H1 (cell line): ENCODE data around the gene GBX1. TPM values are rescaled to one million over a fixed set of nuclear protein-coding genes. Genes with fewer than 3 reads are reported as not detected.

Experiments
- CTCF ChIA-PET: fragments of 300-600 bp; sonication (Branson Sonifier 250); formaldehyde crosslinking; loops from one replicate; lab custom pipeline; 2021; ENCODE audit not compliant: partially characterized antibody; lab: Charles Lee
- POLR2A ChIA-PET: fragments of 300-600 bp; sonication (Branson Sonifier 250); formaldehyde crosslinking; loops from one replicate; lab custom pipeline; 2021; ENCODE audit warnings: inconsistent platforms; ENCODE audit not compliant: partially characterized antibody; lab: Charles Lee
- DNase-seq, 2 experiments: peaks; one replicate each; pipeline versions ENCODE4 v3.0.0 to v3.0.0-alpha.2; 2010 to 2022; ENCODE audit warnings: low spot score in 2 of 2, low read depth in 1 of 2, mixed read lengths in 1 of 2
- FAIRE-seq: peaks from 2 replicates; lab custom pipeline; 2011; peaks lifted over from hg19 to GRCh38; lab: Jason Lieb, UNC
- H2AFZ ChIP-seq: 2 replicates; pipeline ENCODE4 v1.8.1; 2012; ENCODE audit warnings: low read length, inconsistent platforms
- H2AK5ac ChIP-seq: 2 replicates; pipeline ENCODE4 v1.6.1; 2013; ENCODE audit warnings: low read depth, low read length
- H2BK120ac ChIP-seq: replicated peaks from 2 replicates; pipeline ENCODE3; 2013; ENCODE audit warnings: low read depth, low read length, inconsistent platforms
- H2BK12ac ChIP-seq: 2 replicates; pipeline ENCODE4 v1.6.1; 2013; ENCODE audit warnings: low read depth, low read length
- H2BK15ac ChIP-seq: 2 replicates; pipeline ENCODE4 v1.6.1; 2013; ENCODE audit warnings: low read length
- H2BK20ac ChIP-seq: 2 replicates; pipeline ENCODE4 v1.6.1; 2013; ENCODE audit warnings: low read length
- H2BK5ac ChIP-seq: 2 replicates; pipeline ENCODE4 v1.6.1; 2013; ENCODE audit warnings: low read depth, low read length
- H3K14ac ChIP-seq: 2 replicates; pipeline ENCODE4 v1.6.1; 2013; ENCODE audit warnings: inconsistent platforms; ENCODE audit not compliant: insufficient read length
- H3K18ac ChIP-seq: 2 replicates; pipeline ENCODE4 v1.6.1; 2013; ENCODE audit warnings: low read length; ENCODE audit errors: extremely low read depth
- H3K23ac ChIP-seq: 2 replicates; pipeline ENCODE4 v1.6.1; 2013; ENCODE audit warnings: inconsistent platforms; ENCODE audit not compliant: insufficient read length
- H3K23me2 ChIP-seq: 2 replicates; pipeline ENCODE4 v1.6.1; 2013; ENCODE audit warnings: low read depth, low read length
- H3K27ac ChIP-seq: 2 replicates; pipeline ENCODE4 v1.6.1; 2011; ENCODE audit warnings: low read depth, low read length, inconsistent platforms
- H3K27me3 ChIP-seq, 4 experiments: replicated peaks in 1 of 4; 1 replicate in 1 of 4; 2 replicates in 3 of 4; pipeline versions ENCODE4 v1.6.1 to v1.8.1; 2011 to 2013; ENCODE audit warnings: low read length in 3 of 4, mild to moderate bottlenecking in 3 of 4, inconsistent platforms in 2 of 4, mixed read lengths in 2 of 4, moderate library complexity in 1 of 4; ENCODE audit not compliant: control insufficient read depth in 3 of 4, insufficient read depth in 3 of 4; ENCODE audit errors: extremely low read depth in 1 of 4
- H3K36me3 ChIP-seq, 4 experiments: 2 replicates each; pipeline versions ENCODE4 v1.6.1 to v1.8.1; 2011 to 2013; ENCODE audit warnings: mild to moderate bottlenecking in 4 of 4, low read length in 3 of 4, moderate library complexity in 2 of 4, control low read depth in 1 of 4, inconsistent platforms in 1 of 4; ENCODE audit not compliant: insufficient read depth in 4 of 4, control insufficient read depth in 2 of 4
- H3K4ac ChIP-seq: replicated peaks from 2 replicates; pipeline ENCODE3; 2013; ENCODE audit warnings: low read length, low read depth, mixed read lengths, inconsistent platforms; ENCODE audit not compliant: insufficient read length
- H3K4me1 ChIP-seq, 4 experiments: replicated peaks in 1 of 4; 1 replicate in 1 of 4; 2 replicates in 3 of 4; pipeline versions ENCODE4 v1.6.1 to v1.8.1; 2011 to 2013; ENCODE audit warnings: low read length in 3 of 4, inconsistent platforms in 2 of 4, mixed read lengths in 1 of 4; ENCODE audit not compliant: insufficient read depth in 4 of 4, control insufficient read depth in 3 of 4
- H3K4me2 ChIP-seq, 2 experiments: 2 replicates each; pipeline versions ENCODE4 v1.6.1 to v1.8.1; 2011 to 2013; ENCODE audit warnings: low read depth in 2 of 2, low read length in 2 of 2, control low read depth in 1 of 2, inconsistent platforms in 1 of 2, mild to moderate bottlenecking in 1 of 2; ENCODE audit not compliant: insufficient read depth in 1 of 2
- H3K4me3 ChIP-seq, 4 experiments: fragments of 200-600, 300-600 bp in 1 of 4; sonication (generic), shearing (Covaris generic), sonication (Bioruptor Twin) in 1 of 4; 2 replicates each; pipeline versions ENCODE4 v1.5.1 to v1.8.1; 2011 to 2016; ENCODE audit warnings: low read length in 4 of 4, low read depth in 3 of 4, control low read depth in 2 of 4, inconsistent platforms in 2 of 4, mild to moderate bottlenecking in 2 of 4, mixed read lengths in 1 of 4, moderate library complexity in 1 of 4; ENCODE audit not compliant: insufficient read depth in 2 of 4; ENCODE audit errors: extremely low read depth in 1 of 4
- H3K56ac ChIP-seq: replicated peaks from 2 replicates; pipeline ENCODE3; 2013; ENCODE audit warnings: low read depth, mild to moderate bottlenecking, mixed read lengths, low read length, inconsistent platforms; ENCODE audit not compliant: insufficient read length
- H3K79me1 ChIP-seq: 2 replicates; pipeline ENCODE4 v1.6.1; 2013; ENCODE audit warnings: low read depth, low read length, control low read depth
- H3K79me2 ChIP-seq, 2 experiments: 2 replicates each; pipeline versions ENCODE4 v1.6.1 to v1.8.1; 2012 to 2013; ENCODE audit warnings: low read length in 2 of 2, mild to moderate bottlenecking in 2 of 2, inconsistent platforms in 1 of 2; ENCODE audit not compliant: insufficient read depth in 2 of 2, control insufficient read depth in 1 of 2
- H3K9ac ChIP-seq, 4 experiments: replicated peaks in 1 of 4; 1 replicate in 1 of 4; 2 replicates in 3 of 4; pipeline versions ENCODE4 v1.6.1 to v1.8.1; 2011 to 2013; ENCODE audit warnings: low read depth in 3 of 4, low read length in 3 of 4, control low read depth in 2 of 4, mild to moderate bottlenecking in 2 of 4, moderate library complexity in 2 of 4, inconsistent platforms in 1 of 4; ENCODE audit errors: extremely low read depth in 1 of 4
- H3K9me3 ChIP-seq, 2 experiments: 2 replicates each; pipeline versions ENCODE4 v1.6.1 to v1.8.1; 2012 to 2013; ENCODE audit warnings: mild to moderate bottlenecking in 2 of 2, moderate library complexity in 2 of 2, control low read depth in 1 of 2, inconsistent platforms in 1 of 2, low read depth in 1 of 2, low read length in 1 of 2, mixed read lengths in 1 of 2; ENCODE audit not compliant: insufficient read depth in 2 of 2
- H4K20me1 ChIP-seq, 2 experiments: replicated peaks in 1 of 2; 2 replicates each; pipeline versions ENCODE3 to v1.8.1; 2011 to 2013; ENCODE audit warnings: inconsistent platforms in 2 of 2, low read length in 2 of 2, mild to moderate bottlenecking in 1 of 2; ENCODE audit not compliant: insufficient read depth in 2 of 2, control insufficient read depth in 1 of 2
- H4K5ac ChIP-seq: 2 replicates; pipeline ENCODE4 v1.6.1; 2013; ENCODE audit warnings: low read length, low read depth, mixed read lengths, inconsistent platforms; ENCODE audit not compliant: insufficient read length
- H4K8ac ChIP-seq: 2 replicates; pipeline ENCODE4 v1.8.0; 2013; ENCODE audit warnings: mild to moderate bottlenecking, moderate library complexity, low read length, inconsistent platforms; ENCODE audit not compliant: insufficient read depth; ENCODE audit errors: extremely low read depth
- H4K91ac ChIP-seq: replicated peaks from 2 replicates; pipeline ENCODE3; 2013; ENCODE audit warnings: low read length, mixed read lengths, inconsistent platforms; ENCODE audit not compliant: insufficient read length
- EZH2 ChIP-seq: fragments of 200-600 bp; sonication (generic); IDR thresholded peaks from 2 replicates; pipeline ENCODE4 v1.7.1; 2012; ENCODE audit warnings: low read depth, mild to moderate bottlenecking, moderate library complexity, low read length, inconsistent platforms; ENCODE audit not compliant: severe bottlenecking
- JUN ChIP-seq: IDR thresholded peaks from 2 replicates; pipeline ENCODE4 v1.6.1; 2011; ENCODE audit warnings: low read depth, mild to moderate bottlenecking, improper control_type of control experiment, low read length
- JUND ChIP-seq: IDR thresholded peaks from 2 replicates; pipeline ENCODE4 v1.6.1; 2011; ENCODE audit warnings: mild to moderate bottlenecking, improper control_type of control experiment, low read length
- KDM1A ChIP-seq: fragments of 200-600, 300-600 bp; sonication (generic); IDR thresholded peaks from 2 replicates; pipeline ENCODE4 v1.7.1; 2016; ENCODE audit warnings: mild to moderate bottlenecking, low read length, borderline replicate concordance
- KDM5A ChIP-seq: fragments of 200-600 bp; IDR thresholded peaks from 2 replicates; pipeline ENCODE4 v1.7.1; 2012; ENCODE audit warnings: mild to moderate bottlenecking, low read length, inconsistent platforms, mixed read lengths
- RFX5 ChIP-seq: IDR thresholded peaks from 2 replicates; pipeline ENCODE4 v1.6.1; 2011; ENCODE audit warnings: low read depth, low read length, improper control_type of control experiment, borderline replicate concordance
- RXRA ChIP-seq: IDR thresholded peaks from 2 replicates; pipeline ENCODE4 v1.6.1; 2011; ENCODE audit warnings: low read depth, mild to moderate bottlenecking, low read length, moderate library complexity; ENCODE audit not compliant: insufficient read depth
- SIX5 ChIP-seq: IDR thresholded peaks from 2 replicates; pipeline ENCODE4 v1.6.1; 2011; ENCODE audit warnings: mild to moderate bottlenecking, low read depth, low read length
- WGBS, 2 experiments: shearing (Covaris generic) in 1 of 2; methylation state at CpG; one replicate each; pipeline versions ENCODE4 v1.1.6 to v1.1.7; 2013 to 2015; ENCODE audit warnings: low lambda C conversion rate in 2 of 2, mixed read lengths in 2 of 2, inconsistent platforms in 1 of 2, low coverage in 1 of 2, missing lambda C conversion rate in 1 of 2; ENCODE audit not compliant: insufficient replicate concordance in 2 of 2, insufficient coverage in 1 of 2, insufficient read length in 1 of 2; ENCODE audit errors: extremely low coverage in 1 of 2, missing lambda C conversion rate in 1 of 2; 5-methylcytosine and 5-hydroxymethylcytosine counted together
- polyA plus RNA-seq, 7 experiments: library from polyadenylated mRNA; depleted of rRNA in 3 of 7; stranded (reverse) in 5 of 7; unstranded in 2 of 7; fragments of >200 nt in 5 of 7; fragments of 200-250 nt in 2 of 7; gene quantifications; 1 replicate in 5 of 7; 2 replicates in 1 of 7; 4 replicates in 1 of 7; pipeline versions ENCODE4 v1.2.1 to v1.2.3, GENCODE V29; 2011 to 2013; ENCODE audit warnings: missing spikeins in 2 of 7, mixed read lengths in 2 of 7
- total RNA-seq: library from RNA; stranded (reverse); fragmentation: NEBNext Ultra II Directional; extraction: Animal tissue kit (Norgen Biotek cat#: 25700); gene quantifications from 2 replicates; pipeline ENCODE4 v1.2.1, GENCODE V29; 2021

The GBX1 gene
- total and polyA plus RNA-seq, 2 of the 8 experiments (the other 6 are each of a cell fraction or from before 2014, with no cell fraction given) = not detected

- Histone ChIP-seq H3K4me2 (peak overlapping the region; percentile 47 to 92), H3K27ac (no peak overlapping the region), H2AK5ac (no peak overlapping the region), H4K20me1 (peaks cover 10 to 30% of the 10 kb centered on the region in 2 experiments), H3K14ac (no peak overlapping the region), H3K18ac (no peak overlapping the region), H2BK20ac (no peak overlapping the region), H2AFZ (no peak overlapping the region), H3K23ac (no peak overlapping the region), H2BK5ac (peak overlapping the region; percentile 44; the same call in 1 of the 2 replicates), H4K91ac (no peak overlapping the region), H3K36me3 (peaks cover 0 to 24% (median 1%) of the 10 kb centered on the region in 4 experiments; a peak in 3 of 8 replicates), H3K79me1 (no peaks in the 10 kb centered on the region), H3K4ac (no peak overlapping the region), H3K4me3 (peak overlapping the region; percentile 29 to 75 (median 48); a peak in 5 of 8 replicates), H4K8ac (no peak overlapping the region), H3K9me3 (no peaks in the 10 kb centered on the region), H3K27me3 (peaks cover 0 to 13% (median 4%) of the 10 kb centered on the region in 4 experiments; a peak in 5 of 7 replicates), H3K4me1 (peaks cover 0 to 23% (median 7%) of the 10 kb centered on the region in 4 experiments; a peak in 6 of 7 replicates), H3K23me2 (peaks cover 5% of the 10 kb centered on the region; the same call in 1 of the 2 replicates), H2BK12ac (0 out of 2 replicates have a peak overlapping the region, but pooled peaks have one; percentile 0), H3K56ac (no peak overlapping the region), H3K9ac (no peak overlapping the region), H2BK15ac (0 out of 2 replicates have a peak overlapping the region, but pooled peaks have one; percentile 10), H2BK120ac (no peak overlapping the region), H3K79me2 (no peaks in the 10 kb centered on the region), H4K5ac (no peak overlapping the region)
- TF ChIP-seq KDM1A (no peak), RFX5 (no peak), KDM5A (no peak), SIX5 (no peak), EZH2 (no peak), JUND (no peak), JUN (no peak), RXRA (no peak)
- ChIA-PET POLR2A (interaction anchor here (1.0 to 1.8 kb wide), 6 partner anchors 10 to 52 kb away, joined by 3 to 7 read pairs (median 4); no protein-coding TSS in a partner anchor), CTCF (interaction anchor here (0.7 to 11.7 kb wide), 23 partner anchors 9 to 227 kb away, joined by 3 to 197 read pairs (median 5); partner anchors contain the start of genes ABCF2 and GBX1)
- DNase-seq = no peak
- FAIRE-seq = no peak
- 81% methylated on average over 12 of the region's 14 CpGs; no CpG with 5 or more reads in 1 of the 2 experiments for WGBS, 2 experiments
Measured at GRCh38 chr7:151124899-151125399, 42.5 kb downstream of the GBX1 start.
